ENCODE measurements around the gene FCER2.
"Not testable (repeated sequence)": the region's sequence is repeated elsewhere in the genome, so short reads cannot be mapped to it uniquely, and the experiment has no call there.

The FCER2 gene

DNA sequence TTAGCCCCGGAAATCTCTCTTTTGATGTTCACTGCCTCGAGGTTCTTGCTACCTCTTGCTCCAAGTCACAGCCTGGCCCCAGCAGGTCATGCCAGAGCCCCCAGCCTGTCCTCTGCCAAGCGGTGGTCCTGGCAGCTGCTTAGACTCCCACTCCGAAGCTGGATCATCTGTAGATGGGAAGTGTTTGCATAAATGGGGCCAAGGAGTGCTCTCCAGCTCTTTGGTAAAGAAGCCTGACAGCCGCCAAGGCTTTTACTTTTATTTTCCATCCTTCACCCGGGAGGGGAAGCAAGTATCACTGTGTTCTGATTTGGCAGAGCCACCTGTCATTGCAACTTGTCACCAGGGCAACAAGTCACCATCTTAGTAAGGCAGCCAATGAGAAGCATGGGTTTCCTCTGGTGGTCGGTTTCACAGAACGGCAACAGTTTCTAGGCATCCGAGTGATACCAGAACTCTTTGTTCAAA is 43.7 kb downstream of the FCER2 start:
- Mint-ChIP-seq H3K27me3 (no peaks in the 10 kb centered on the region), H3K9me3 (no peaks in the 10 kb centered on the region), H3K27ac (peak overlapping the region; percentile 82 to 91), H3K4me1 (peaks cover 34% of the 10 kb centered on the region), H3K4me3 (peak overlapping the region; percentile 77 to 80)
- peak; percentile 61 to 76 for DNase-seq
- ATAC-seq: peak; percentile 87

DNA sequence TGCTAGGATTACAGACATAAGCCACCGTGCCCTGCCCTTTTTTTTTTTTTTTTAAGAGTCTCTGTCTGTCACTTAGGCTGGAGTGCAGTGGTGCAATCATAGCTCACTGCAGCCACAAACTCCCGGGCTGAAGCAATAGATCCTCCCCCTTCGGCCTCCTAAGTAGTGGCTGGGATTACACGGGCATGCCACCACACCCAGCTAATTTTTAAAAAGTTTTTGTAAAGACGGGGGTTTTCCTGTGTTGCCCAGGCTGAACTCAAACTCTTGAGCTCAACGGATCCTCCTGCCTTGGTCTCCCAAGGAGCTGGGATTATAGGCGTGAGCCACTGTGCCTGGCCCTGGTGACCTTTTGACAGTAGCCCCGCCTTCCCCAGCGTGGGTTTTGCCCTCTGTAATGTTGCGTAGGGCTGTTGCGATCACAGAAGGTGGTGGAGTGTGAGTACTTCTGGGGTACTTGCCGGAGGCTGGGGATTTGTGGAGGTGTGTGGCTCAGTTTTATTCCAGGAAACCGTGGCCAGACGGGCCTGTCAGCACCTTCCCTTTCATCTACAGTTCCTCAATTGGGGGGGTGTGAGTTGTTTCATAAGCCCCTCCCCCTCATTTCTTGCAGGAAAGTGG is 44.7 kb downstream of the FCER2 start:
- ATAC-seq (peak; percentile 88), DNase-seq (peak; percentile 64 to 80)
- peak overlapping the region; percentile 77 to 80 for H3K4me3 Mint-ChIP-seq
- H3K27me3 Mint-ChIP-seq: no peaks in the 10 kb centered on the region
- H3K9me3 Mint-ChIP-seq: no peaks in the 10 kb centered on the region
- peak overlapping the region; percentile 82 to 91 for H3K27ac Mint-ChIP-seq
- H3K4me1 Mint-ChIP-seq: peaks cover 44% of the 10 kb centered on the region

DNA sequence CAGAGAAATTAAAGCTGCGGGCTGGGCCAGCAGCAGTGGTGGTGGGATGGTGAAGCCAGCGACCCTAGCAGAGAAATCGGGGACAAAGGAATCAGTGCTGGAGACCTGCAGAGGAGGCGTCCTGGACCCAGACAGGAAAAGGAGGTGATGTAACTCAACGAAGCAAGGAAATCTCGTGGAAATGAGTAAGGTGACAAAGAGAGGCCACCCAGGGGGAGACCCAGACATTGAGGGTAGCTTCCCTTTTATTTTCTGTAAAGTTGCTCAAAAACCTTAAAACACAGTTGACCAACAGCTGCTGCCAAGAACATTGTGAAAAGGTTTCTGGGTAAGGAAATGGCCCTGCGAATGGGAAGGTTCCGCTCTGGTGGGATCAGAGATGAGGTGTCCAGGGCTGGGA is 46.4 kb downstream of the FCER2 start:
- Mint-ChIP-seq H3K27ac (peak overlapping the region in 1 of 2 donors; percentile 64), H3K9me3 (no peaks in the 10 kb centered on the region), H3K4me1 (peaks cover 48% of the 10 kb centered on the region), H3K27me3 (no peaks in the 10 kb centered on the region), H3K4me3 (peak overlapping the region in 1 of 2 donors; percentile 12)
- DNase-seq (no peak), ATAC-seq (no peak)

DNA sequence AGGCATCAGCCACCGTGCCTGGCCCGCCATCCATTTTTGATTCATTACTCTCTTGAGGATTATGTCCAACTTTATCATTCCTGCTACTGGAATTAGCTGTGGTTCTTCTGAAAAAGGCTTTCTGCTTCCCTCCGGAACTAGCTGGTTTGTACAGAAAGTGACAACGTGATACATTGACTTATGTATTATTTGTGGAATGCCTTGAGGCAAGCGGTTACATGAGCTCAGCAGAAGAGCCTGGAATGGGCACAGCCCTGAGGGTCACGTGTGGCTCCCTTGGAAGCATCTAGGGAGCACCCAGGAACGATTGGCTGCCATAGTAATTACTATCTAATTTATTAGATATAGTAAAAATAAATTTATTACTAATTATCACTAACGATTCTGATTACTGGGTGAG is 47.5 kb downstream of the FCER2 start:
- Mint-ChIP-seq H3K27me3 (no peaks in the 10 kb centered on the region), H3K27ac (peak overlapping the region in 1 of 2 donors; percentile 31)
- DNase-seq: no peak

DNA sequence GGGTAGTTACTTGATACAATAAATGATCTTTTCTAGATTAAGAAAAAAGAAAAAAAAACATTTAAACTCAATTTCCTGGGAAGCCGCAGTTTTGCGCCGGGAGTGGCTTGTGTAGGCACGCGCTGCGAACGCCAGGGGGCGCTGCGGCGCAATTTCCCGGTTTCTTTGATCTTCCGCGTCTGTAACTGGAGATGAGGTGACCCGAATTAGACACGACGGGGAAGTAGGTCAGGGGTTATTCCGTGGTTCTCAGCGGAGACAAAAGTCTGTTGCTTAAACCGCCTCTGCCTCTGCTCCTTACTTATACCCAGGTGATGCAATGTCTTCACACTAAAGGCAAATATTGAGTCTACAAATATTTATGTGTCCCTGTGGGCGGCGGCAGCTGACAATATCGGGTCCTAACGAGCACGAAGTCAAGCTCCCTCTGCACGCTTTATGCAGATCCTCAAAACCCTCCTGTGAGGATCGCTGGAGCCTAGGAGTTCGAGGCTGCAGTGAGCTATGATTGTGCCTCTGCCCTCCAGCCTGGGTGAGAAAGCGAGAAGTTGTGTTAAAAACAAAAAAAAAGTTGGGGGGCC is 49.8 kb downstream of the FCER2 start:
- H3K27ac Mint-ChIP-seq: peak overlapping the region; percentile 95 to 97

More for the DNA sequence above, 47.5 kb downstream of the FCER2 start:
- Mint-ChIP-seq H3K4me3 (no peak overlapping the region), H3K9me3 (no peaks in the 10 kb centered on the region), H3K4me1 (peaks cover 48% of the 10 kb centered on the region)
- no peak for ATAC-seq

DNA sequence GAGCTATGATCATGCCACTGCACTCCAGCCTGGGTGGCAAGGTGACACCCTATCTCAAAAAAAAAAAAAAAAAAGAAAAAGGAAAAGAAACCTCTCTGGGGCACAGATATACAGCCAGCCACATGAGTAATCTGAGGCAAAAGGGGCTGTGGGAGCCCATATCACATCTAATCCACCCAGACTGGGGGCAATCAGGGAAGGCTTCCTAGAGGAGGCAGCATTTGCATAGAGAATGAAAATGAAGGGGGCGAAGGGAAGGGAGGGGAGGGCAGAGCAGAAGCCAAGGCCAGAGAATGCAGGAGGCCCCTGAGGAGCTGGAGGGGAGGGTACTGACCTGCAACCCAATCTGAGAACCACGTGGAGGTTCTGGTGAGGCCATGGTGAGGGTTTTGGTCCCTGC is 51.8 kb downstream of the FCER2 start:
- no peak for DNase-seq
- Mint-ChIP-seq H3K9me3 (no peaks in the 10 kb centered on the region), H3K27ac (no peak overlapping the region), H3K4me3 (no peak overlapping the region), H3K27me3 (no peaks in the 10 kb centered on the region), H3K4me1 (peaks cover 15% of the 10 kb centered on the region)
- no peak for ATAC-seq

More for the DNA sequence above, 49.8 kb downstream of the FCER2 start:
- no peaks in the 10 kb centered on the region for H3K9me3 Mint-ChIP-seq
- H3K27me3 Mint-ChIP-seq: no peaks in the 10 kb centered on the region
- peak overlapping the region; percentile 81 to 82 for H3K4me3 Mint-ChIP-seq
- peak; percentile 83 to 87 for DNase-seq
- peak; percentile 92 for ATAC-seq
- peaks cover 34% of the 10 kb centered on the region for H3K4me1 Mint-ChIP-seq

DNA sequence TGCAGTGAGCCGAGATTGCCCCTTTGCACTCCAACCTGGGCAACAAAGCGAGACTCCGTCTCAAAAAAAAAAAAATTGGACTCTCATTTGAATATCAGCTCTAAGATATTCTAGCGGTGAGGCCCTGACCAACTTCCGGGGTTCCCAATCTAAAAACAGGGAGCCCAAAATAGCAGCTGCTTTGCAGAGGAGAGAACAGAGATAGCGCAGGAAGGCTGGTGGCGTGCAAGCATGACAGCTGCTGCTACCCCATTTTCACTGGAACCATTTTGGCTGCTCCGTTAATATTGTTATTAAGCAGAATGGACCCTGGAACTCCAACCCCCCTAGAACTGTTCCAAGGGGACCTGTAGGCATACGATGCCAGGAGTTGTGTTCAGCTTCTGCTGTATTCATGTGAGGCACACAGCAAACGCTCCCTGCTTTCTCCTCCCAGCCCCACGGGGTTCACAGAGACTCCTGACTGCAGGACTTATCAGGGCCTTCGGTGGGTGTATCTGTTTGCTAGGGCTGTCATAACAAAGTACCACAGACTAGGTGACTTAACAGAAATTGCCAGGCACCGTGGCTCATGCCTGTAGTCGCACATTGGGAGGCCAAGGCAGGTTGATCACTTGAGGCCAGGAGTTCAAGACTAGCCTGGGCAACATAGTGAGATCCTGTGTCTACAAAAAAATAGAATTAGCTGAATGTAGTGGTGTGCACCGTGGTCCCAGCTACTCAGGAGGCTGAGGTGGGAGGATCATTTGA is 53.5 kb downstream of the FCER2 start:
- no peak for DNase-seq
- H3K4me3 Mint-ChIP-seq: no peak overlapping the region
- no peak overlapping the region for H3K27ac Mint-ChIP-seq
- no peaks in the 10 kb centered on the region for H3K27me3 Mint-ChIP-seq
- H3K4me1 Mint-ChIP-seq: peaks cover 15% of the 10 kb centered on the region
- H3K9me3 Mint-ChIP-seq: no peaks in the 10 kb centered on the region
- no peak for ATAC-seq

DNA sequence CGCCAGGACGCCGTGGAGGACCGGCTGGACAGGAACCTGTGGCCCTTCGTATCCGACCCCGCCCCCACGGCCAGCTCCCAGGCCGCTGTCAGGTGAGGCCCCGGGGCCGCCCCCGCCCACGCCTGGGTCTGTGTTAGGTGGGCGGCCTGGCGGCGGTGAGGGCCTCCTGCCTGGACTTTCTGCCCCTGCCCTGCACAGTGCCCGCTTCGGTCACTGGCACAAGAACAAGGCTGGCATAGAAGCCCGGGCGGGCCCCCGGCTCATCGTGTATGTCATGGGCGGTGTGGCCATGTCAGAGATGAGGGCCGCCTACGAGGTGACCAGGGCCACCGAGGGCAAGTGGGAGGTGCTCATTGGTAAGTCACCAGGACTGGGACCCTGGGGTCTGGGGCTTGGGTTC is 54.8 kb downstream of the FCER2 start:
- DNase-seq: no peak
- ATAC-seq: no peak
- Mint-ChIP-seq H3K27me3 (no peaks in the 10 kb centered on the region), H3K9me3 (no peaks in the 10 kb centered on the region), H3K27ac (no peak overlapping the region), H3K4me1 (peaks cover 8% of the 10 kb centered on the region), H3K4me3 (no peak overlapping the region)

DNA sequence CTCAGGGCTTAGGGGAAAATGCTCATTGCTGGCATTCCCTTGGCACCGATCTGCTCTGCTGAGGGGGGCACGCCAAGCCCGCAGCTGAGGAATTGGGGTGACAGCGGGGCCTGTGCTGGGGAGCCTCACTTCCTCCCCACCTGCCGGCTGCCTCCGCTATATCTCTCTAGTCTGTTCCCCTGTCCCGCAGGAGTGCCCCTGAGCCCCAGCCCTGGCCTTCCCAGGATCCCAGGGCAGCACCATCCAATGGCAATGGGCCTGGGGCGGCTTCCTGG is 55.6 kb downstream of the FCER2 start:
- H3K27me3 Mint-ChIP-seq: no peaks in the 10 kb centered on the region
- DNase-seq: no peak
- H3K9me3 Mint-ChIP-seq: no peaks in the 10 kb centered on the region
- H3K4me3 Mint-ChIP-seq: no peak overlapping the region
- ATAC-seq: no peak
- peaks cover 6% of the 10 kb centered on the region for H3K4me1 Mint-ChIP-seq
- no peak overlapping the region for H3K27ac Mint-ChIP-seq

DNA sequence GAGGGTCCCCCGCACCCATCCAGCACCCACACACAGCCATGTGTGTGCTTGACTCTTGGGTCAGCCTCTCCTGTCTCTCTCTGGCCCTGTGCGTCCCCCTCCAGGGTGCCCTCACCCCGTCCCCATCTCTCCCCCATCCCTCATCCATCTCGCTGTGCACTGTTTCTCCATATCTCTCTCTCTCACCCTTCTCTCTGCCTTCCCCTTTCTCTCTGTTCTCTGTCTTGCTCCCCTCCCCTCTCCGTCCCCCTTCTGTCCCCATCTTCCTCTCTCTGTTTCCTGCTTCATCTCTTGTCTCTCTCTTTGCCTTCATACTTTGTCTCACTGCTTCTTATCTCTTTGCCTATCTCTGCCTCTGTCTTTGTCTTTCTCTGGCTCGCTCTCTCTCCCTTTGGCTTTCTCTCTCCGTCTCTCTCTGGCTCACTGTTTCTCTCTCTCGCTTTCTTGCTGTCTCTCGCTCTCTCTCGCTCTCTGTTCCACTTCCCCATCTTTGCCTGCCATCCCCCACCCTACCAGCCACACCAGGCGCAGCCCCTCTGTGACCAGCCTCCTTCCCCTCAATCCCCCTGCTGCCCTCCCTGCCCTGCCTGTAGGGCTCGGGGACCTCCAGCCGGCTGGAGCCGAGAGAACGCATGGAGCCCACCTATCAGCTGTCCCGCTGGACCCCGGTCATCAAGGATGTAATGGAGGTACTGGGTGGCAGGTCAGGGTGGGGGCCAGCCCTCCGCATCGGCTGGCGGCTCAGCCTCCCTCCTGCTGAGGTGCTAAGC is 56.1 kb downstream of the FCER2 start:
- peak overlapping the region in 1 of 2 donors; percentile 17 for H3K27ac Mint-ChIP-seq
- H3K9me3 Mint-ChIP-seq: no peaks in the 10 kb centered on the region
- DNase-seq (no peak), ATAC-seq (peak; percentile 24)
- peaks cover 6% of the 10 kb centered on the region for H3K4me1 Mint-ChIP-seq
- no peak overlapping the region for H3K4me3 Mint-ChIP-seq
- no peaks in the 10 kb centered on the region for H3K27me3 Mint-ChIP-seq

DNA sequence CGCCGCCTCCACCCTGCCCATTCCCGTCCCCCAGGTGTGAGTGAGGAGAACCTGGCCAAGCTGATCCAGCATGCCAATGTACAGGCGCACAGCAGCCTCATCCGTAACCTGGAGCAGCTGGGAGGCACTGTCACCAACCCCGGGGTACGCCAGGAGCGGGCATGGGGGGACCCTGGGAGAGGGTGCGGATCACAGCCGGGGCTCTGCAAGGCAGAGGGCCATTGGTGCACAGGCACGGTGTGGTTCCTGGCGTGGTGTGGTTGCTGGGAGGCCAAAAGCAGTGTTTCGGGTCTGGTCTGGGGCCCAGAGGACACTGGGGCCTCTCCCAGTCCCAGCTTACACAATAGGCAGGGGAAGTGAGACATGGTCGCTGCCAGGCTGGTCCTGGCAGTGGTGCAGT is 56.8 kb downstream of the FCER2 start:
- no peak overlapping the region for H3K4me3 Mint-ChIP-seq
- no peaks in the 10 kb centered on the region for H3K27me3 Mint-ChIP-seq
- no peak for ATAC-seq
- H3K9me3 Mint-ChIP-seq: peaks cover under 1 to 3% of the 10 kb centered on the region in 2 donors
- H3K4me1 Mint-ChIP-seq: peaks cover 8% of the 10 kb centered on the region
- no peak overlapping the region for H3K27ac Mint-ChIP-seq
- no peak for DNase-seq

DNA sequence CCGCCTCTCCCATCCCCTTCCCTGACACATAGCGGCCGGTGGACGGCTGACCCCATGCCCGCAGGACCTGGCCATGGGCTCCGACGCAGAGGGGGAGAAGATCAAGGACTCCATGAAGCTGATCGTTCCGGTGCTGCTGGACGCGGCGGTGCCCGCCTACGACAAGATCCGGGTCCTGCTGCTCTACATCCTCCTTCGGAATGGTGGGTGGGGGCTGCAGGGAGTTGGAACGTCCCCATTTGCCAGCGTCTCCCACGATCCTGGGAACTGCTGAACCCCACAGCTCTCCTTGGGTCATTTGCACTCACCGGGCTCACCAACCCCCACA is 57.4 kb downstream of the FCER2 start:
- no peak overlapping the region for H3K4me3 Mint-ChIP-seq
- DNase-seq: no peak
- H3K27ac Mint-ChIP-seq: no peak overlapping the region
- ATAC-seq: no peak
- H3K4me1 Mint-ChIP-seq: peaks cover 14% of the 10 kb centered on the region
- no peaks in the 10 kb centered on the region for H3K27me3 Mint-ChIP-seq
- peaks cover 6 to 9% of the 10 kb centered on the region in 2 donors for H3K9me3 Mint-ChIP-seq

DNA sequence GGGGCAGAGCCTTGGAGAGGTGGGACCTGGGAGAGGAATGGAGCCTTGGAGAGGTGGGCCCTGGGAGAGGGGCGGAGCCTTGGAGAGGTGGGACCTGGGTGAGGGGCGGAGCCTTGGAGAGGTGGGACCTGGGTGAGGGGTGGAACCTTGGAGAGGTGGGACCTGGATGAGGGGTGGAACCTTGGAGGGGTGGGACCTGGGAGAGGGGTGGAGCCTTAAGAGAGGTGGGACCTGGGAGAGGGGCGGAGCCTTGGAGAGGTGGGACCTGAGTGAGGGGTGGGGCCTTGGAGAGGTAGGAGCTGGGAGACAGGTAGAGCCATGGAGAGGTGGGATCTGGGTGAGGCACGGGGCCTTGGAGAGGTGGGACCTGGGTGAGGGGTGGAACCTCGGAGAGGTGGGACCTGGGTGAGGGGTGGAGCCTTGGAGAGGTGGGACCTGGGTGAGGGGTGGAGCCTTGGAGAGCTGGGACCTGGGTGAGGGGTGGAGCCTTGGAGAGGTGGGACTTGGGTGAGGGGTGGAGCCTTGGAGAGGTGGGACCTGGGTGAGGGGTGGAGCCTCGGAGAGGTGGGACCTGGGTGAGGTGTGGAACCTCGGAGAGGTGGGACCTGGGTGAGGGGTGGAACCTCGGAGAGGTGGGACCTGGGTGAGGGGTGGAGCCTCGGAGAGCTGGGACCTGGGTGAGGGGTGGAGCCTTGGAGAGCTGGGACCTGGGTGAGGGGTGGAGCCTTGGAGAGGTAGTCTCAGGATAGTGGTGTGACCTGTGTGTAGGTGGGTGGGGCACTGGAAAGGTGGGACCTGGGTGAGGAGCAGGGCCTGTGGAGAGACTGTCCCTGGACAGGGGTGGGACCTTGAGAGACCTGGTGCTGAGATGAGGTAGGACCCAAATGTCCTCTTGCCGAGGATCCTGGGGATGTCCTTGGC is 58.0 kb downstream of the FCER2 start:
- not testable (repeated sequence) for ATAC-seq, H3K9me3 Mint-ChIP-seq, H3K27ac Mint-ChIP-seq, H3K4me3 Mint-ChIP-seq, DNase-seq, H3K27me3 Mint-ChIP-seq
- H3K4me1 Mint-ChIP-seq: peaks cover 21% of the 10 kb centered on the region

DNA sequence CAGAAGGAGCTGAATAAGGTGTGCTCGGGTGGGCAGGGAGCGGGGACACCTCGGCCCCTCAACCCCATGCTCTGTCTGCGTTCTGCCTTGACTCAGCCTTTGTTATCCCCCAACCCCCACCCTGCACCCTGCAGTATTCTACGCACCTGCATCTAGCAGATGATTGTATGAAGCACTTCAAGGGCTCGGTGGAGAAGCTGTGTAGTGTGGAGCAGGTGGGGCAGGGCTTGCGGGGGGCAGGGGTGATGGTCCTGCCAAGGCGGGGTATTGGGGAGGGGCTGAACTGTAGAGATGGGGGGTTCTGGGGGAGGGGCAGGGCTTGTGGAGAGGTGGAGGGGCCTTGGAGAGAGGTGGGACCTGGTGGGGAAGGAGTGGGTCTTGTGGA is 58.9 kb downstream of the FCER2 start:
- peaks cover 29% of the 10 kb centered on the region for H3K4me1 Mint-ChIP-seq
- ATAC-seq: no peak
- peaks cover 6 to 9% of the 10 kb centered on the region in 2 donors for H3K9me3 Mint-ChIP-seq
- H3K4me3 Mint-ChIP-seq: no peak overlapping the region
- no peak for DNase-seq
- H3K27ac Mint-ChIP-seq: no peak overlapping the region
- H3K27me3 Mint-ChIP-seq: no peaks in the 10 kb centered on the region
